Stimulated activated effector memory CD8-positive, alpha-beta T cell treated with anti-CD3 and anti-CD28 coated beads, Interleukin-12 subunit alpha, Interleukin-12 subunit beta, amount 100 ng/mL, for 72 hours (primary cell): ENCODE data around the gene DDAH1.

Experiments used
- ATAC-seq: fragments of 150-1000 bp; cut with Tn5 transposase; 2 replicates; pipeline ENCODE4 v1.10.0; 2021
- DNase-seq, 2 donors: peaks; one replicate each; pipeline ENCODE4 v3.0.0; 2021 to 2022; ENCODE audit warnings: low spot score in 2 of 2
- H3K27ac Mint-ChIP-seq: one replicate; pipeline ENCODE4 v1.8.0; 2022; ENCODE audit warnings: mild to moderate bottlenecking, mixed read lengths
- H3K36me3 Mint-ChIP-seq: one replicate; pipeline ENCODE4 v1.8.0; 2022; ENCODE audit warnings: mild to moderate bottlenecking, mixed read lengths
- H3K4me1 Mint-ChIP-seq: one replicate; pipeline ENCODE4 v1.8.0; 2022; ENCODE audit warnings: mixed read lengths
- H3K4me3 Mint-ChIP-seq: one replicate; pipeline ENCODE4 v1.8.0; 2022; ENCODE audit warnings: mild to moderate bottlenecking, mixed read lengths
- H3K9me3 Mint-ChIP-seq: one replicate; pipeline ENCODE4 v1.8.0; 2022; ENCODE audit warnings: mixed read lengths

DDAH1 gene

GRCh38 chr1:85368073-85368770 is 96.7 kb downstream of the DDAH1 start:
- no peak overlapping the region for H3K27ac Mint-ChIP-seq
- no peak overlapping the region for H3K4me3 Mint-ChIP-seq
- H3K36me3 Mint-ChIP-seq = no peaks in the 10 kb centered on the region
- ATAC-seq (no peak), DNase-seq (no peak)
- H3K9me3 Mint-ChIP-seq = no peaks in the 10 kb centered on the region
- H3K4me1 Mint-ChIP-seq = no peaks in the 10 kb centered on the region

DNA sequence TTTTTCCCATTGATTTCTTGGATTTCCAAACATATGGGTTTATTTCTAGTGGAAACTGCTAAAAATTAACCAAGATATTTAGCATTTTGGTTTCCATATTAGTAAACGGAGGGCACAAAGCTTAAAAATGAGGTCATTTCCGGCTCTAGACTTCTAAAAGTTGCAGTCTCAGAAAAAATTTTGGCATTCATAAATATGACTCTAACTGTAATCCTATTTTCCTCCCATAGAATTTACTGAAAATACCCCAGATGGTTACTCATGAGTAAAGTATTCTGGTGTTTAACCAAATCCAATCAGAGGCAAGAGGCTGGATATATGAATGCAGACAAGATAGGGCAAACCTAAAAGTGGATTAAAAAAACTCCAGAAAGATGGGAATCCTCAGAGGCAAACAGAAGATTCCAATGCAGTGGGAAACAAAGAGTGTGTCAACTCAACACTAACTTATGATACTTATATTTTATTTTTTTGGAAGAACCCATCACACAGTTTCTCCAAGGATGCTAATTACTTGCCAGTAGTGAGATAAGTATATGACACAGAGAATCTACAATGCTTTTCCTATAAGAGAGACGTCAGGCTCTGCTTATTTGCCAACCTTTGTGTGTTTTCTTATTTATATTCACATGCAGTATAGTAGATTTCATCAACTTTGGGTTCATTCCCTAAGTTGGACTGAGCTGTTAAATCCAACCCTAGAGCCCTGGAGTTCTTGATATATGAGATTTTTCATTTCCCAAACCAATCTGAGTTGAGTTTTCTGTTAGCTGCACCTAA is 98.4 kb downstream of the DDAH1 start:
- Mint-ChIP-seq H3K27ac (no peak overlapping the region), H3K4me1 (no peaks in the 10 kb centered on the region), H3K4me3 (no peak overlapping the region), H3K9me3 (no peaks in the 10 kb centered on the region), H3K36me3 (no peaks in the 10 kb centered on the region)
- ATAC-seq (no peak), DNase-seq (no peak)

- no peak for ATAC-seq
- H3K36me3 Mint-ChIP-seq = no peaks in the 10 kb centered on the region
- no peak overlapping the region for H3K27ac Mint-ChIP-seq
- no peaks in the 10 kb centered on the region for H3K9me3 Mint-ChIP-seq
- H3K4me3 Mint-ChIP-seq = no peak overlapping the region
- no peak for DNase-seq
- H3K4me1 Mint-ChIP-seq = no peaks in the 10 kb centered on the region
These were observed 99.1 kb downstream of the DDAH1 start for GRCh38 chr1:85365851-85366250.

- Mint-ChIP-seq H3K36me3 (no peaks in the 10 kb centered on the region), H3K9me3 (no peaks in the 10 kb centered on the region), H3K27ac (no peak overlapping the region), H3K4me1 (no peaks in the 10 kb centered on the region), H3K4me3 (no peak overlapping the region)
- no peak for ATAC-seq
- no peak for DNase-seq
These were observed 101.4 kb downstream of the DDAH1 start for GRCh38 chr1:85363521-85363920.

GRCh38 chr1:85363092-85363491 is 101.9 kb downstream of the DDAH1 start:
- H3K9me3 Mint-ChIP-seq = no peaks in the 10 kb centered on the region
- no peaks in the 10 kb centered on the region for H3K36me3 Mint-ChIP-seq
- DNase-seq (no peak), ATAC-seq (no peak)
- no peak overlapping the region for H3K27ac Mint-ChIP-seq
- no peaks in the 10 kb centered on the region for H3K4me1 Mint-ChIP-seq
- no peak overlapping the region for H3K4me3 Mint-ChIP-seq

- Mint-ChIP-seq H3K4me3 (no peak overlapping the region), H3K27ac (no peak overlapping the region), H3K9me3 (no peaks in the 10 kb centered on the region), H3K36me3 (no peaks in the 10 kb centered on the region), H3K4me1 (no peaks in the 10 kb centered on the region)
- no peak for DNase-seq
- ATAC-seq = no peak
These were observed 103.2 kb downstream of the DDAH1 start for GRCh38 chr1:85361606-85362296.

DNA sequence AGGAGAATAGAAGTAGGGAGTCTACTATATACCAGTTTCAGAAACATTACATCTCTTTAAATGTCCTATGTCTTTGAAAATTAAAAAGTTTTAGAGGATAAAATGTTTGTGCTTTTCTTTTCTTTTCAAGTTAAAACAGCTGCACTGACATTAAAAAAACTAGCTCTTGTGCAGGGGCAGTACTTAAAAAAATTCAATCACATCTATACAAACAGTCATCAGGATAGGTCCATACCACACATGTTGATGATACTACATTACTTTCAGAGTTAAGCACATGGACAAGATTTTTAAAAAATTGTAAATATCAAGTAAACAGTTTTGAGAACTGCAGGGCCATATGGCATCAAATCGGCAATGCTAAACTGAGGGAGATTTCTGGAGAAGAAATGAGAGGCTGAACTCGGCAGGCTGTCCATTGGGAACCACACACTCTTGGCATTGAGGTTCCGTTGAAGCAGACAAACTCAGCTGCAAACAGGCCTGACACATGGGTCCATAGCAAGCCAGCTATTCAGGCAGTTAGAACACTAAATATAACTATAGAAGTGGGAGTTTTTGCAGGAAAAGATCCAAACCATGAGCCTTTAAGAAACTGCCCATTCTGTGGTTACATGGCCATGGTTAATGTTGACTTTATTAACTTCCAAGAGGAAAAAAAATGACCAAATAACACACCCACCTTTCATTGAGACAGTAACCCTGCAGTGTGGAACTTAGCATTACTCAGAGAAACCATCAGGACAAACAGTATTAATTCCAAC is 104.0 kb downstream of the DDAH1 start:
- ATAC-seq (no peak), DNase-seq (no peak)
- no peak overlapping the region for H3K4me3 Mint-ChIP-seq
- no peaks in the 10 kb centered on the region for H3K4me1 Mint-ChIP-seq
- no peaks in the 10 kb centered on the region for H3K9me3 Mint-ChIP-seq
- no peak overlapping the region for H3K27ac Mint-ChIP-seq
- H3K36me3 Mint-ChIP-seq = no peaks in the 10 kb centered on the region

DNA sequence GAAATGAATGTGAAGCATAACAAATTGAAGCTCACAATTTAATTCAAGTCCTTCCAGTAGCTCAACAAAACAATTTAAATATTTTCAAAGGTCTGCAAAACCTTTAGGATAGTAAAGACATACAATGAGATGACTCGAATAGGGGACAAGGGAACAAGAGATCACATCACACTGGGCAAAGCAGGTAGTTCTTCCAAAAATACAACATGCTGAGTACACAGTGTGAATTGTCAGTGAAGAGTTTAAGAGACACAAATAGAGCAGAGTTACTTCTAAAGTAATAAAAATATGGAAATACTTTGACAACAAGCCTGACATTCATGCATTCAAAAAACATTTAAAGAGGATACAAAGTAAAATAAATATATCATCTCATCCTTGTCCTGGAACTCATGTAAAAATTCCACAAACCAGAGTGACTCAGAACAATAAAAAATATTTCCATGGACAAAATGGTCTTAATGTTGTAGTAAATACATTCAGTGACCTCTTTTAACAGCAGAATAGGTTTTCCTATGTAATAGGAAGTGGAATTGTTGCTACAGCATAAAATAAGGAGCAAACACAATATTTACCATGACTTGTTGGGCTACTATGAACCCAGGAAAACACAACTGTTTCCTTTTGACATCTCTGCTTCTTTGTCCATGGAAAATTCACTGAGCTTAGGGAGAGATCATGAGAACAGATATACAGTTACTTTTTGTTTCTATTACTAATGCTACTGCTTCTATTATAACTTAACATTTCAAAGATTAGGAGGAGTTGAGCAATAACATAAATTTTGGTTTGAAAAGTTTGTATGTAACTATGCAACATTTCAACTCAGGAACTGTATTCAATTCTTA is 104.9 kb downstream of the DDAH1 start:
- Mint-ChIP-seq H3K27ac (no peak overlapping the region), H3K4me1 (no peaks in the 10 kb centered on the region), H3K9me3 (no peaks in the 10 kb centered on the region), H3K36me3 (no peaks in the 10 kb centered on the region), H3K4me3 (no peak overlapping the region)
- ATAC-seq (no peak), DNase-seq (no peak)

GRCh38 chr1:85358702-85359438 is 106.1 kb downstream of the DDAH1 start:
- Mint-ChIP-seq H3K4me1 (no peaks in the 10 kb centered on the region), H3K27ac (no peak overlapping the region), H3K9me3 (no peaks in the 10 kb centered on the region), H3K36me3 (no peaks in the 10 kb centered on the region), H3K4me3 (no peak overlapping the region)
- ATAC-seq (no peak), DNase-seq (no peak)

DNA sequence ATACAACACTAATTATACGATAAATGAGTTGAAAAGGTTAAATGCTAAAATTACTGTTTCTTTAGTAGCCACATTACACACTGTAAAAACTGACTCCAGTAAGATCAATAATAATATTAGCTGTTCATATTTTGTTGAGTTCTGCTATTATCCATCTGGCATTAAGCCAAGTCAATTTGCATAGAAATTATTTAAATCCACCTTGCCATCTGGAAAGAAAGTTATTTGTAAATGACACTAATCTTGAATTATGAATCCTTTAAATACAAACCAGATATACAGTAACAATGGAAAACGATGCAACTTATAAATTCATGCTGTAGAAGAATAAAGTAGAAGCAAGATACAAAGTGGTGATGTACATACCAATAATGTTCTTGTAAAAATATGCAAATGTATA is 107.1 kb downstream of the DDAH1 start:
- Mint-ChIP-seq H3K9me3 (no peaks in the 10 kb centered on the region), H3K4me1 (no peaks in the 10 kb centered on the region), H3K36me3 (no peaks in the 10 kb centered on the region), H3K4me3 (no peak overlapping the region), H3K27ac (no peak overlapping the region)
- ATAC-seq = no peak
- DNase-seq = no peak

GRCh38 chr1:85356130-85356529 is 108.8 kb downstream of the DDAH1 start:
- H3K4me1 Mint-ChIP-seq = no peaks in the 10 kb centered on the region
- no peaks in the 10 kb centered on the region for H3K36me3 Mint-ChIP-seq
- no peaks in the 10 kb centered on the region for H3K9me3 Mint-ChIP-seq
- H3K27ac Mint-ChIP-seq = no peak overlapping the region
- H3K4me3 Mint-ChIP-seq = no peak overlapping the region
- ATAC-seq (no peak), DNase-seq (no peak)

DNA sequence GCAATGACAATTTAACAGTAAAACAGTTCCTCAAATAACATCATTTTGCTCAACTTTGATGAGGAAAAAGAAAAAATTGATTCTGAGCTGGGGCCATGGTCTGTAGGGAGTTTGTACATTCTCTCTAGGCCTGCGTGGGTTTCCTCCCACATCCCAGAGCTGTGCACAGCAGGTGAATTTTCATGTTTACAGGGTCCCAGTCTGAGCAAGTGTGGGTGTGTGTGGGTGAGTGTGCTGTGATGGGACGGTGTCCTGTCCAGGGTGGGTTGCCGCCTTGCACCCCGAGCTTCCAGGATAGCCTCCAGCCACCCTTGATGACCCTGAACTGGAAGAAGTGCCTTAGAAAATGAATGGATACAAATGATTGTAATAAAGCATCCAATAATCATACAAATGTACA is 112.9 kb downstream of the DDAH1 start:
- Mint-ChIP-seq H3K27ac (no peak overlapping the region), H3K9me3 (no peaks in the 10 kb centered on the region), H3K4me1 (no peaks in the 10 kb centered on the region), H3K36me3 (no peaks in the 10 kb centered on the region), H3K4me3 (no peak overlapping the region)
- no peak for DNase-seq
- no peak for ATAC-seq

GRCh38 chr1:85351202-85351828 is 113.6 kb downstream of the DDAH1 start:
- Mint-ChIP-seq H3K9me3 (no peaks in the 10 kb centered on the region), H3K4me1 (no peaks in the 10 kb centered on the region), H3K36me3 (no peaks in the 10 kb centered on the region), H3K4me3 (no peak overlapping the region), H3K27ac (no peak overlapping the region)
- ATAC-seq (no peak), DNase-seq (no peak)

- no peak for ATAC-seq
- DNase-seq = no peak
- Mint-ChIP-seq H3K9me3 (no peaks in the 10 kb centered on the region), H3K36me3 (no peaks in the 10 kb centered on the region), H3K4me1 (no peaks in the 10 kb centered on the region), H3K4me3 (no peak overlapping the region), H3K27ac (no peak overlapping the region)
These were observed 115.7 kb downstream of the DDAH1 start for GRCh38 chr1:85349224-85349623.
